ENCODE data around the gene NQO1. TPM values are rescaled to one million over a fixed set of nuclear protein-coding genes. Genes with fewer than 3 reads are reported as not detected.
A peak's percentile ranks its signal among the peaks of the same experiment; 100 is the strongest.

NQO1 gene
- polyA plus RNA-seq, 1 experiment = 731 TPM

GRCh38 chr16:69725480-69726312 is 664 bp downstream of the NQO1 start:
- H3K4me3 ChIP-seq (ENCODE audit: low read depth, low read length) = peak overlapping the region; percentile 51
- POLR2A ChIA-PET = interaction anchor here (0.6 kb wide), 1 partner anchor 283 kb away, joined by 9 read pairs; no protein-coding TSS in a partner anchor
- no peaks in the 10 kb centered on the region for H3K27me3 ChIP-seq (ENCODE audit: control insufficient read depth, insufficient read depth, low read length)
- CTCF ChIA-PET = interaction anchor here (0.8 to 2.7 kb wide), 8 partner anchors 10 to 1205 kb away, joined by 3 to 12 read pairs (median 5); partner anchors contain the start of gene NOB1
- DNase-seq (ENCODE audit: low read depth) = no peak
- no peak for TF ChIP-seq CTCF (IDR thresholded peaks at IDR 0.05; ENCODE audit: insufficient read depth, low read depth, low read length)
- H3K36me3 ChIP-seq (ENCODE audit: control insufficient read depth, insufficient read depth, low read length) = peaks cover 5% of the 10 kb centered on the region; the same call in 1 of the 2 replicates

GRCh38 chr16:69724981-69725479 is 1.3 kb downstream of the NQO1 start:
- Histone ChIP-seq H3K27me3 (ENCODE audit: control insufficient read depth, insufficient read depth, low read length) (no peaks in the 10 kb centered on the region), H3K36me3 (ENCODE audit: control insufficient read depth, insufficient read depth, low read length) (peaks cover 6% of the 10 kb centered on the region; the same call in 1 of the 2 replicates), H3K4me3 (ENCODE audit: low read depth, low read length) (peak overlapping the region; percentile 51)
- POLR2A ChIA-PET = interaction anchor here (0.7 kb wide), 1 partner anchor 329 kb away, joined by 3 read pairs; no protein-coding TSS in a partner anchor
- no peak for DNase-seq (ENCODE audit: low read depth)
- CTCF ChIA-PET = interaction anchor here (1.1 to 2.7 kb wide), 5 partner anchors 9 to 329 kb away, joined by 3 to 12 read pairs (median 6); partner anchors contain the start of gene NOB1
- TF ChIP-seq CTCF (IDR thresholded peaks at IDR 0.05; ENCODE audit: insufficient read depth, low read depth, low read length) = no peak

- peaks cover 6% of the 10 kb centered on the region; the same call in 1 of the 2 replicates for H3K36me3 ChIP-seq (ENCODE audit: control insufficient read depth, insufficient read depth, low read length)
- no peaks in the 10 kb centered on the region for H3K27me3 ChIP-seq (ENCODE audit: control insufficient read depth, insufficient read depth, low read length)
- H3K4me3 ChIP-seq (ENCODE audit: low read depth, low read length) = peak overlapping the region; percentile 51; the same call in 1 of the 2 replicates
- ChIA-PET POLR2A (interaction anchor here (0.7 kb wide), 1 partner anchor 328 kb away, joined by 3 read pairs; no protein-coding TSS in a partner anchor), CTCF (interaction anchor here (0.6 to 2.7 kb wide), 5 partner anchors 9 to 328 kb away, joined by 3 to 12 read pairs (median 4); partner anchors contain the start of gene NOB1)
- no peak for DNase-seq (ENCODE audit: low read depth)
- no peak for TF ChIP-seq CTCF (IDR thresholded peaks at IDR 0.05; ENCODE audit: insufficient read depth, low read depth, low read length)
Observed at GRCh38 chr16:69724414-69724873, 1.9 kb downstream of the NQO1 start.

GRCh38 chr16:69721441-69721957 is 4.9 kb downstream of the NQO1 start:
- POLR2A ChIA-PET = no interaction called here
- CTCF ChIA-PET = interaction anchor here (1.2 kb wide), 1 partner anchor 11 kb away, joined by 3 read pairs; no protein-coding TSS in a partner anchor
- H3K36me3 ChIP-seq (ENCODE audit: control insufficient read depth, insufficient read depth, low read length) = peaks cover 20% of the 10 kb centered on the region
- no peak for DNase-seq (ENCODE audit: low read depth)
- no peaks in the 10 kb centered on the region for H3K27me3 ChIP-seq (ENCODE audit: control insufficient read depth, insufficient read depth, low read length)
- no peak for TF ChIP-seq CTCF (IDR thresholded peaks at IDR 0.05; ENCODE audit: insufficient read depth, low read depth, low read length)
- H3K4me3 ChIP-seq (ENCODE audit: low read depth, low read length) = no peak overlapping the region
